Esophagus (tissue), 2 donors: ENCODE results near the gene RELCH. TPM values are rescaled to one million over a fixed set of nuclear protein-coding genes. Genes with fewer than 3 reads are reported as not detected.

Source experiments
- H3K27ac ChIP-seq, 2 donors: one replicate each; pipeline ENCODE4 v1.5.1; 2013; ENCODE audit warnings: low read depth in 2 of 2, mild to moderate bottlenecking in 2 of 2, inconsistent platforms in 1 of 2, low read length in 1 of 2, moderate library complexity in 1 of 2
- H3K27me3 ChIP-seq, 2 donors: one replicate each; pipeline ENCODE4 v1.6.1; 2013; ENCODE audit warnings: low read length in 2 of 2, control low read depth in 1 of 2, mild to moderate bottlenecking in 1 of 2; ENCODE audit not compliant: insufficient read depth in 2 of 2, control insufficient read depth in 1 of 2
- H3K36me3 ChIP-seq, 2 donors: one replicate each; pipeline ENCODE4 v1.6.1; 2013; ENCODE audit warnings: low read length in 1 of 2; ENCODE audit not compliant: control insufficient read depth in 2 of 2, insufficient read depth in 2 of 2
- H3K4me1 ChIP-seq, 2 donors: one replicate each; pipeline ENCODE4 v1.6.1; 2013; ENCODE audit warnings: low read length in 1 of 2; ENCODE audit not compliant: control insufficient read depth in 2 of 2, insufficient read depth in 2 of 2
- H3K4me3 ChIP-seq, 2 donors: one replicate each; pipeline ENCODE4 v1.5.1; 2013; ENCODE audit warnings: low read length in 2 of 2, mild to moderate bottlenecking in 2 of 2, low read depth in 1 of 2, moderate library complexity in 1 of 2
- H3K9me3 ChIP-seq, 2 donors: one replicate each; pipeline ENCODE4 v1.6.1; 2013; ENCODE audit warnings: mild to moderate bottlenecking in 2 of 2, low read depth in 1 of 2, low read length in 1 of 2, moderate library complexity in 1 of 2; ENCODE audit not compliant: control insufficient read depth in 2 of 2, insufficient read depth in 1 of 2
- WGBS, 2 donors: extraction: QIAGEN DNeasy Blood & Tissue Kit; methylation state at CpG; one replicate each; pipeline ENCODE4 v1.1.7; 2013; 5-methylcytosine and 5-hydroxymethylcytosine counted together
- polyA plus RNA-seq, 2 donors: library from polyadenylated mRNA; stranded (reverse); fragments of 200-250 nt; gene quantifications; one replicate each; pipeline ENCODE4 v1.2.3, GENCODE V29; 2013
- donor health status: healthy with polysubstance abuse.
- donor health status: Bipolar disorder and iron deficiency.

RELCH gene
- polyA plus RNA-seq, 2 donors: 29.4 to 30.0 TPM

DNA sequence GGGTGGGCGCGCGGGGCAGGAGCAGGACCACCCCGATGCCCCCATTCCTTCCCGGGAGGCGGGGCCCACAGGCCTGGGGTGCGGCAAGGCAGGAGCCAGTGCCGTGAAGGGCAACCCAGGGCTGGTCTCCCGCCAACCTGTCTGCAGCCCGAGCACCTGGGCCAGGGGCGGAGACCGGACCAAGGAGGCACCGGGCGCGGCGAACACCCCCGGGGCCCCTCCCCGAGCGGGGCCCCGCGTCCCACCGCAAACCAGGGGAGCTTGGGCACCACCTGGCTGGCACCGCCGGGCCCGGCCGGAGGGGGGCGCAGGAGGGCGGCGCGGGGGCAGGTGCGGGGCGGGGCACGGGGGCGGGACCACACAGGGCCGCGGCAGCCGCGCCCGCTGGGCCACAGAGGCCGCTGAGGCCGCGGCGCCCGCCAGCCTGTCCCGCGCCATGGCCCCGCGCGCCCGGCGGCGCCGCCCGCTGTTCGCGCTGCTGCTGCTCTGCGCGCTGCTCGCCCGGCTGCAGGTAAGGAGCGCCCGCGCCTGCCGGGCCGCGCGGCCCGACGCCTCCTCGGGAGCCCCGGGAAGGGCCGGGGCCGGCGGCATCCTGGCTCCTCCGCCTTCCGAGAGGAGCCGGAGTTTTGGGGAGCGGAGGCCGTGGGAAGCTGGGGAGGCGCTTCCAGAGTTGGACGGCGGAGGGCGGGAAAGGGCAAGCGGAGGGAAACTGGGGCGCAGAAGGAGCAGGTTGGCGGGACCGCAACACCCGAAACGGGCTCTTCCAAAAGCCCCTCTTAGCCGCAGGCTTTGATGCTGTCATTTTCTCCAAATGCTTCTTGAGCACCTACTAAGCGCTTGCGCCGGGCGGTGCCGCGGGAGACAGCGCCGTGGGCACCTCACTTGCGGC lies 138.1 kb downstream of the RELCH start, which contains the start of gene TNFRSF11A:
Gene TNFRSF11A (plus strand): TSS at position 394 of the 889 bp plus-strand sequence. CDS start 43 bp downstream, at position 437.
- H3K4me1 ChIP-seq: peaks cover 6 to 10% of the 10 kb centered on the region in 2 donors
- H3K9me3 ChIP-seq: peaks cover 0 to 2% of the 10 kb centered on the region in 2 donors
- 2% methylated on average over 66 to 99 of the region's 99 CpGs for WGBS, 2 donors
- no peak within 1 kb of the TSS for H3K27ac ChIP-seq
- H3K36me3 ChIP-seq: no peaks in the 10 kb centered on the region
- peak within 1 kb of the TSS; percentile 46 to 65 for H3K4me3 ChIP-seq
- peaks cover 0 to 9% of the 10 kb centered on the region in 2 donors for H3K27me3 ChIP-seq

DNA sequence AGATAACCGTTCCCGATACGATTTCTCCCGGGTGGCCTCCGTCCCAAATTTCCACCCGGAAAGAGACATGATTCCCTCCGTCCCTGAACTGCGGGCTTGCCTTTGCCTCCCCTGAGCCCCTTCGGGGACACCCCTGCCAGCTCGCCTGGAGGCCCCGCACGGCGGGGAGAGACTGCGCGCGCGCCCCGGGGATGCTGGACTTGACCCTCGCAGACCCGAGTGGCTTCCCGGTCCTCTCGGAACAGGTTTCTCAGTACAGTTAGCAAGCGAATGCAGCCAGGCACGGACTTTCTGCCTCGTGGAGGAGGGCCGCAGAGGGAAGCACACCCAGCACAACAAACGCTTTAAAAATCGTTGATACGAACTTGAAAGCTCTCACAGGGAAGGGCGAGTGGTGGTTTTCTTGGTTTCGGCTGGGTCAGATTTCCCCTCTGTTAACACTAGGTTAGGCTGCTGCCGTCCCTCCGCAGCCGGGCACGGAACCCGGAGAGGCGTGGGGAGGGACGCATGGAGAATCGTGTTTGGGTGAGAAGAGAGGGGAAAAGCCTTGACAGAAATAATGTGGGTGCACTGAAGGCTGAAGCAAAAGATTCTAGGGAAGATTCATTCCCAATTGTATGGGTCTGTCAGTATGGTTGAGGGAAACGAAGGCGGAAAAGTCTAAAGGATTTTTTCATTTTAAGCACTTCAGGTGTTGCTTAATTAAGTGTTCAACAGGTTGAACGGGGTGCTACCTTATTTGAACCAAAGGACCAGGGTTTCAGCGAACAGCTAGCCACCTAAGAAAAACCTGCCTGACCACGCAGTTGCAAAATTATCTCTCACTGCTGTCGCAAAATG lies 139.0 kb downstream of the RELCH start:
- Histone ChIP-seq H3K36me3 (no peaks in the 10 kb centered on the region), H3K27me3 (peaks cover 0 to 9% of the 10 kb centered on the region in 2 donors), H3K27ac (no peak overlapping the region), H3K4me3 (peak overlapping the region; percentile 46 to 65), H3K9me3 (peaks cover 0 to 2% of the 10 kb centered on the region in 2 donors), H3K4me1 (peaks cover 6 to 10% of the 10 kb centered on the region in 2 donors)
- 3 to 4% methylated on average over 45 of the region's 45 CpGs for WGBS, 2 donors

DNA sequence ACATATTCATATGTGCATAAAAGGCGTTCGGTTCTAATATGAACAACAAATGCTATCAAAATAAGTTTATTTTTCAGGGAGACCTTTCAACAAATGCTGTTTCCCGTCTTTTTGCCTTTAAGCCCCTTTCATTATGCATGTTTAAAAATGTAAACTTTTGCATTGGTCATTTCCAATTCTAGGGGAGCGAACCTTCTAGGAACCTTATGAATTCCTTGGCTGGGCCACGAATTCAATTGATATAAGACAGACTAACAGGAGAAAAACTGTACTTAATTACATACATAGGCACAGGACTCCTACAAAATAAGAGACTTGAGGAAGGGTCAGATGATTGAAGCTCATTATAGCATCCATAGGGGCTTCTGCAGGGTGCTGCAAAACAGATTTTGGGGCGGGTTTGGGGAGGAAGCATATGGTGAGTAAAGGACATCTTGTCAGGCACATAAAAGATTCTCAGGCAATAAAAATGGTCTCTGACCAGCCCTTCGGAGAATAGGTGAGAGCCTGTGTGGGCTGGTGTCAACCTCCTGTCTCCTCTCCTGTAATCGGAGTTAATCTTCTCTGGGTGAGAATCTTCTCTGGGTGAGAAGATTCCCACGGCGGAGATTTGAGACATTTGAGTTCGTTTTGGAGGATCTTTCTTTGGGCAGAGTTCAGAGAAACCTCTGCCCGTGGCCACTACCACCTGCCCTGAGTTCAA lies 139.7 kb downstream of the RELCH start:
- 41 to 52% methylated on average over 12 of the region's 12 CpGs for WGBS, 2 donors
- Histone ChIP-seq H3K4me1 (peaks cover 6 to 10% of the 10 kb centered on the region in 2 donors), H3K4me3 (peak overlapping the region in 1 of 2 donors; percentile 65), H3K27me3 (peaks cover 0 to 9% of the 10 kb centered on the region in 2 donors), H3K36me3 (no peaks in the 10 kb centered on the region), H3K9me3 (peaks cover 0 to 2% of the 10 kb centered on the region in 2 donors), H3K27ac (no peak overlapping the region)

DNA sequence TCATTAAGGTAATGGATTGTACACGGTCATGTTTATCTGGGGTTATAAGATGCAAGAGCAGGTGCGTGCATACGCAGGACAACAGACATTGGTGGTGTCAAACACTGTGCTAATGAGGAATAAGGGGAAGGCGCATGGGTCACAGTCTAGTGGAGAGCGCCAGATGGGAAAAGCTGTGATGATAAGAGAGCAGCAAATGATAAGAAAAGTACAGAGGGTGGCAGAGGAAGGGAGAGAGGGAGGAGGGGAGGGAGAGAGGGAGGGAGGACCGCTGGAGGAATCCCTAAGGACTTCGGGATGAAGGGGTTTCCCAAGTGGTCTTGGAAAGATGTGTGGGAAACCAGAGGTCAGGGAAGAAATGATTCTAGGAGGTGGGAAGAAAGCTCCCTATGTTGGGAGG lies 140.9 kb downstream of the RELCH start:
- Histone ChIP-seq H3K27me3 (peaks cover 0 to 9% of the 10 kb centered on the region in 2 donors), H3K36me3 (no peaks in the 10 kb centered on the region), H3K4me1 (peaks cover 6 to 10% of the 10 kb centered on the region in 2 donors), H3K27ac (no peak overlapping the region), H3K9me3 (peaks cover 0 to 2% of the 10 kb centered on the region in 2 donors), H3K4me3 (no peak overlapping the region)
- 69 to 86% methylated on average over 7 of the region's 7 CpGs for WGBS, 2 donors

DNA sequence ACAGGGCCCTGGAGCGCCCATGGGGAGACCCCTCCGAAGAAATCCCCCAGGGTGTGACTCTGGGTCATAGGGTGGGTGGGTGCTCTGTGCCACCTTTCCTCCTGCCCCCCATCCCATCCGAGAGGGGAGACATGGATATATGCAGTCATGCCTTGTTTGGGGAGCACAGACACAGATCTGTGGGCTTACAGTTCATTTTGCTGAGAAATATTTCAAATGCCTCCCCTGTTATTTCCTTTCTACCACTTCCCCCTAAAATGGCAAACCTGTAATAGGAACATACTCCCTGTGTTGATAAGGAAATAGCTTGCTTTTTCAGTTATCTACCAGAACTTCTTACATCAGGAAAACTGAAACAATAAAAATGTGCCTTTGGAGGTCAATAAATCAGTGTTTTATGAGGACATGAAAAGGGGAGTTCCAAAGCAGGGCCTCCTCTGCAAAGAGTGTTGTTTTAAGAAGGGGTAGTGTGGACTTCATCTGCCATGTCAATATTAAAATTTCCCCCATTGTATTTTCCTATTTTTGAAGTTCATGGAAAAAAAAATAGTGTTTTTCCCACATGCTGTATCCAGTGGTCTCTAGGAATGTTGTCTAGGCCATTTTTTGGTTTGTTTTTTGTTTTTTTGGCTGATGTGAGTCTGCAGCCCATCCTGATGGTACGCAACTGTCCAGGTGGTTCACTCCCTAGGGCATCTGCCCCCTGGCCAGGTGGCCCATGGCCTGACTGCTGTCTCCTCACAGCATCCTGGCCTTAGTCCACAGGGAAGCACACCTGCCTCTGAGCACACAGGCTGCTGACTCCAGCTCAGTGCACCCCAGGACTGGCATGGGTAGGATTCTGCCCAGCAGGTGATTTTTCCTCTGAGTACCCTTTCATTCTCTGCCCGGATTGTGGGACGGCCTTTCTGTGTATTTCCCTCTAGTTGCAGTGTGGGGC lies 141.8 kb downstream of the RELCH start:
- no peak overlapping the region for H3K4me3 ChIP-seq
- H3K27me3 ChIP-seq: peaks cover 0 to 9% of the 10 kb centered on the region in 2 donors
- WGBS, 2 donors: 75 to 77% methylated on average over 6 of the region's 6 CpGs
- H3K27ac ChIP-seq: no peak overlapping the region
- peaks cover 0 to 2% of the 10 kb centered on the region in 2 donors for H3K9me3 ChIP-seq
- no peaks in the 10 kb centered on the region for H3K36me3 ChIP-seq
- peaks cover 6 to 10% of the 10 kb centered on the region in 2 donors for H3K4me1 ChIP-seq

DNA sequence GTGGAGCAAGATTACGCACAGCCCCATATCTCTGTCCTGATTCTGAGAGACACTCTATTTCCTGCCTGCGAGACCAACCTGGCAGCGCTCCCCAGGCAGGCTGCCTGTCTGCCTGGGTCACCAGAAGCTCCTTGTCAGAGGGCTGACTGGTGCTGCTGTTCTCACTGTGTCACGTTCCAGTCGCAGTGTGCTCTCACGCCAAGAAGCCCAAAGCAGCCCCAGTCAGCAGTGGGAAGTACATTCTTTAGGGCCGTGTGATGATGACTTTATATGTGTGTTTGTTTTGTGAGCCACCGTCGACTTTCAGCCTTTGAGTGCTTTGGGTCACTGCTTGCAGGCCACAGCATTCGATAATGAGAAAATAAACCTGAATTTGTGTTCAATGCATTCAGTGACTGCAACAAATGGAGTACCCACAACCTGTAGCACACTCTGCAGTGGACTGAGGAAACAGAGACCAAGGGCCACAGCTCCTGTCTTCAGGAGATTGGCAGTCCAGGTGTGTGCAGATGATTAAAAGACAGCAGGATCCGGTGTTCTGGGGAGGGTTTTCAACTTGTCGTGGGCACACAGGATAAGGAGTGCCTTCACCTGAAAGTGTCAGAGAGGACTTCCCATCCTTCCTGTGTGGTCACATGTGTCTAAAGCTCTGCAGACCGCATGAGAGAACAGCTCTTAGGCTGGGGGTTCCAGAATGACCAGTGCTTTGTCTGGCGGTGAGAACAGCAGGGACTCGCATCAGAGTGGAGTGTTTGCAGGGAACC lies 142.8 kb downstream of the RELCH start:
- WGBS, 2 donors: 54 to 66% methylated on average over 15 of the region's 15 CpGs
- H3K27ac ChIP-seq: no peak overlapping the region
- peaks cover 0 to 9% of the 10 kb centered on the region in 2 donors for H3K27me3 ChIP-seq

DNA sequence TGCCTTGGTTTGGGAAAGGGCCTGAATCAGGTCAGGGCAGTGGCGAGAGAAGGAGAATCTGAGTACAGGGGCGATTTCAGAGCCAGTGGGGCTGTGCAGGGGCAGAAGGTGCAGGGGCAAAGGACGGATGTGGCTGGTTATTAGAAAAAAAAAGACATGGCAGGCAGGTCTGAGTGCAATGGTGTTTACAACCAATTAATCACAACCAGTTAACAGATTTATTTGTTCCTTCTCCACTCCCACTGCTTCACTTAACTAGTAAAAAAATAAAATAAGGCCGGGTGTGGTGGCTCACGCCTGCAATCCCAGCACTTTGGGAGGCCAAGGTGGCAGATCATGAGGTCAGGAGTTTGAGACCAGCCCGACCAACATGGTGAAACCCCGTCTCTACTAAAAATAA lies 143.6 kb downstream of the RELCH start:
- Histone ChIP-seq H3K4me1 (peaks cover 5% of the 10 kb centered on the region in 2 donors), H3K4me3 (no peak overlapping the region), H3K27me3 (peaks cover 0 to 8% of the 10 kb centered on the region in 2 donors), H3K36me3 (no peaks in the 10 kb centered on the region), H3K27ac (no peak overlapping the region), H3K9me3 (peaks cover 0 to 1% of the 10 kb centered on the region in 2 donors)
- 86 to 92% methylated on average over 7 of the region's 7 CpGs for WGBS, 2 donors

More for the DNA sequence above, 142.8 kb downstream of the RELCH start:
- Histone ChIP-seq H3K4me1 (peaks cover 6 to 7% of the 10 kb centered on the region in 2 donors), H3K4me3 (no peak overlapping the region), H3K9me3 (peaks cover 0 to 2% of the 10 kb centered on the region in 2 donors), H3K36me3 (no peaks in the 10 kb centered on the region)
